ENCODE measurements around the gene AGXT2. TPM values are rescaled to one million over a fixed set of nuclear protein-coding genes. Genes with fewer than 3 reads are reported as not detected.

The AGXT2 gene
- total RNA-seq, 1 donor from 2014 or later, result not detected

- TF ChIP-seq CTCF (IDR thresholded peaks at IDR 0.05; ENCODE audit: partially characterized antibody, unreplicated experiment), result no peak
- no peaks in the 10 kb centered on the region for H3K9me3 Mint-ChIP-seq (ENCODE audit: unreplicated experiment)
- no peak for DNase-seq
- H3K27me3 Mint-ChIP-seq (ENCODE audit: unreplicated experiment), result no peaks in the 10 kb centered on the region
- H3K36me3 Mint-ChIP-seq (ENCODE audit: unreplicated experiment), result no peaks in the 10 kb centered on the region
- H3K4me3 Mint-ChIP-seq (ENCODE audit: unreplicated experiment), result no peak overlapping the region
- peaks cover 4% of the 10 kb centered on the region for H3K4me1 Mint-ChIP-seq (ENCODE audit: low read depth, unreplicated experiment)
- no peak overlapping the region for H3K27ac Mint-ChIP-seq (ENCODE audit: unreplicated experiment)
Measured at GRCh38 chr5:34957321-34957720, 90.4 kb downstream of the AGXT2 start.

Other genes with a start within 250 kb of the AGXT2 start
- gene TTC23L, start 208.8 kb downstream of the AGXT2 start, total RNA-seq (ENCODE audit: unreplicated experiment), result 1.2 TPM
- gene RAD1, start 132.4 kb downstream of the AGXT2 start, total RNA-seq (ENCODE audit: unreplicated experiment), result 21.9 TPM
- gene BRIX1, start 132.2 kb downstream of the AGXT2 start, total RNA-seq (ENCODE audit: unreplicated experiment), result 19.0 TPM
- 28.6 TPM for gene DNAJC21, start 118.4 kb downstream of the AGXT2 start, total RNA-seq (ENCODE audit: unreplicated experiment)
- not detected for gene PRLR, start 182.5 kb upstream of the AGXT2 start, total RNA-seq (ENCODE audit: unreplicated experiment)